ENCODE results near the gene CALD1. TPM values are rescaled to one million over a fixed set of nuclear protein-coding genes. Genes with fewer than 3 reads are reported as not detected.

Gene CALD1
- total RNA-seq, 1 experiment from 2014 or later = 107 TPM

- no peaks in the 10 kb centered on the region for H3K27me3 Mint-ChIP-seq (ENCODE audit: low read depth)
- Histone ChIP-seq H4K5ac (ENCODE audit: insufficient read length, low read depth, low read length) (no peak overlapping the region), H2AFZ (ENCODE audit: low read length) (no peak overlapping the region), H3K27me3 (ENCODE audit: insufficient read depth, low read length) (no peaks in the 10 kb centered on the region), H4K20me1 (ENCODE audit: control insufficient read depth, insufficient read depth, insufficient read length) (no peaks in the 10 kb centered on the region), H4K8ac (replicated peaks; ENCODE audit: insufficient read length, low read depth, low read length) (no peak overlapping the region), H3K27ac (ENCODE audit: insufficient read length, low read depth, low read length) (no peak overlapping the region), H3K56ac (ENCODE audit: insufficient read length, low read depth, low read length) (no peak overlapping the region), H3K18ac (ENCODE audit: insufficient read length, low read depth, low read length) (no peak overlapping the region), H3K23me2 (ENCODE audit: insufficient read length, low read depth, low read length, poor library complexity, severe bottlenecking) (no peaks in the 10 kb centered on the region), H3K4me2 (ENCODE audit: insufficient read depth, insufficient read length, low read length) (no peak overlapping the region), H2AK5ac (ENCODE audit: insufficient read length, low read length) (no peak overlapping the region), H3K9me3 (ENCODE audit: control insufficient read depth, low read depth, low read length) (no peaks in the 10 kb centered on the region), H3K14ac (ENCODE audit: insufficient read depth, low read length) (no peak overlapping the region), H3K9ac (ENCODE audit: extremely low read depth, insufficient read length, low read length) (no peak overlapping the region), H3K79me2 (ENCODE audit: insufficient read depth, low read length) (no peaks in the 10 kb centered on the region; the same call in 1 of the 2 replicates), H3K4me1 (ENCODE audit: insufficient read depth, low read length) (peaks cover 10% of the 10 kb centered on the region), H2BK12ac (ENCODE audit: insufficient read length, low read depth, low read length) (no peak overlapping the region), H2BK15ac (ENCODE audit: low read depth, low read length) (no peak overlapping the region), H4K91ac (ENCODE audit: insufficient read length, low read depth, low read length) (no peak overlapping the region), H2BK5ac (ENCODE audit: insufficient read length, low read length) (no peak overlapping the region), H3K79me1 (ENCODE audit: insufficient read depth, low read depth, low read length, poor library complexity, severe bottlenecking) (no peaks in the 10 kb centered on the region), H3K23ac (ENCODE audit: insufficient read length, low read depth, low read length) (no peak overlapping the region), H2BK120ac (ENCODE audit: low read depth, low read length, poor library complexity, severe bottlenecking) (no peak overlapping the region), H3K4ac (ENCODE audit: low read depth, low read length) (no peak overlapping the region), H3T11ph (ENCODE audit: low read length) (no peak overlapping the region), H2BK20ac (ENCODE audit: low read depth, low read length, poor library complexity, severe bottlenecking) (peak overlapping the region; percentile 45)
- H3K36me3 Mint-ChIP-seq (ENCODE audit: insufficient read depth in 1 of 3, low read depth in 3 of 3) = peaks cover 0 to 5% (median 0%) of the 10 kb centered on the region in 3 experiments; a peak in 1 of 7 replicates
- H3K27ac Mint-ChIP-seq = no peak overlapping the region
- no peak for DNase-seq
- H3K4me1 Mint-ChIP-seq = peaks cover 15 to 23% of the 10 kb centered on the region in 2 experiments
- WGBS (ENCODE audit: extremely low coverage, insufficient read length, low lambda C conversion rate) = no CpG with 5 or more reads among the region's 4 CpGs
- no peaks in the 10 kb centered on the region for H3K9me3 Mint-ChIP-seq
- H3K4me3 Mint-ChIP-seq = no peak overlapping the region
- TF ChIP-seq CTCF (conservative IDR thresholded peaks at IDR 0.05) = no peak
Measured at GRCh38 chr7:134907000-134907399, 127.6 kb downstream of the CALD1 start.

All from H9 (cell line).